SK-N-MC (cell line): ENCODE measurements around the gene DISC1.

Source experiments
- EZH2 ChIP-seq: fragments of 200-600 bp; sonication (generic); IDR thresholded peaks from one replicate; pipeline ENCODE4 v1.6.1; 2017; ENCODE audit warnings: antibody characterized with exemption
- FOXP2 ChIP-seq: optimal IDR thresholded peaks from 2 replicates; pipeline ENCODE3; 2011; ENCODE audit warnings: mild to moderate bottlenecking, moderate library complexity; ENCODE audit not compliant: insufficient read depth; ENCODE audit errors: extremely low read length, control extremely low read depth
- POLR2AphosphoS5 ChIP-seq: IDR thresholded peaks from 2 replicates; pipeline ENCODE4 v1.6.1; 2012; ENCODE audit warnings: mild to moderate bottlenecking, low read depth, low read length, borderline replicate concordance

GRCh38 chr1:231670755-231671154, 44.2 kb downstream of the DISC1 start:
- TF ChIP-seq EZH2, result no peak
- no peak for TF ChIP-seq POLR2AphosphoS5
- no peak for TF ChIP-seq FOXP2
